SK-N-SH (cell line): ENCODE data around the gene SND1.

ENCODE experiments used
- CTCF ChIP-seq: fragments of 200-600 bp; sonication (generic); IDR thresholded peaks from 2 replicates; pipeline ENCODE4 v1.6.1; 2017; ENCODE audit warnings: antibody characterized with exemption, mild to moderate bottlenecking, moderate library complexity
- EP300 ChIP-seq, 2 experiments: IDR thresholded peaks; 2 replicates each; pipeline versions ENCODE4 v1.4.0 to v1.6.1; 2012; ENCODE audit warnings: borderline replicate concordance in 1 of 2, low read depth in 1 of 2, low read length in 1 of 2
- GABPA ChIP-seq: IDR thresholded peaks from 2 replicates; pipeline ENCODE4 v1.4.0; 2012; ENCODE audit warnings: low read depth, mild to moderate bottlenecking
- JUND ChIP-seq: IDR thresholded peaks from 2 replicates; pipeline ENCODE4 v1.4.0; 2012
- POLR2AphosphoS5 ChIP-seq: IDR thresholded peaks from 2 replicates; pipeline ENCODE4 v1.6.1; 2012; ENCODE audit warnings: low read depth, low read length
- TAF1 ChIP-seq: IDR thresholded peaks from 2 replicates; pipeline ENCODE4 v1.6.1; 2012; ENCODE audit warnings: low read depth, mild to moderate bottlenecking, low read length, moderate library complexity, borderline replicate concordance
- ZBTB33 ChIP-seq: IDR thresholded peaks from 2 replicates; pipeline ENCODE4 v1.4.0; 2012; ENCODE audit warnings: low read depth, borderline replicate concordance

GRCh38 chr7:127891144-127891543 lies 239.2 kb downstream of the SND1 start:
- TF ChIP-seq CTCF (no peak), ZBTB33 (no peak), GABPA (no peak), POLR2AphosphoS5 (no peak), TAF1 (no peak), EP300 (IDR thresholded peaks at IDR 0.05; ENCODE audit: borderline replicate concordance in 1 of 2, low read depth in 1 of 2, low read length in 1 of 2) (no peak), JUND (no peak)
